ENCODE results near the gene EYS.

The EYS gene

GRCh38 chr6:64186592-64186991 is 1520.4 kb downstream of the EYS start:
- FAIRE-seq (no peak), DNase-seq (ENCODE audit: low spot score) (no peak)

GRCh38 chr6:64185621-64186020 is 1521.4 kb downstream of the EYS start:
- FAIRE-seq (no peak), DNase-seq (ENCODE audit: low spot score) (no peak)

- FAIRE-seq = no peak
- no peak for DNase-seq (ENCODE audit: low spot score)
These were observed 1531.7 kb downstream of the EYS start for GRCh38 chr6:64175296-64175695.

GRCh38 chr6:64170316-64170715 is 1536.7 kb downstream of the EYS start:
- FAIRE-seq = no peak
- no peak for DNase-seq (ENCODE audit: low spot score)

GRCh38 chr6:64160486-64160885 is 1546.5 kb downstream of the EYS start:
- FAIRE-seq (no peak), DNase-seq (ENCODE audit: low spot score) (no peak)

GRCh38 chr6:64155063-64155462 is 1552.0 kb downstream of the EYS start:
- FAIRE-seq (no peak), DNase-seq (ENCODE audit: low spot score) (no peak)

- DNase-seq (ENCODE audit: low spot score) (no peak), FAIRE-seq (no peak)
These were observed 1560.2 kb downstream of the EYS start for GRCh38 chr6:64146876-64147275.

GRCh38 chr6:64146094-64146493 is 1560.9 kb downstream of the EYS start:
- no peak for FAIRE-seq
- DNase-seq (ENCODE audit: low spot score) = no peak

GRCh38 chr6:64145658-64146057 is 1561.4 kb downstream of the EYS start:
- no peak for FAIRE-seq
- DNase-seq (ENCODE audit: low spot score) = no peak

GRCh38 chr6:64143101-64143500 is 1563.9 kb downstream of the EYS start:
- no peak for FAIRE-seq
- DNase-seq (ENCODE audit: low spot score) = no peak

- DNase-seq (ENCODE audit: low spot score) (no peak), FAIRE-seq (no peak)
These were observed 1565.3 kb downstream of the EYS start for GRCh38 chr6:64141680-64142079.

- FAIRE-seq = no peak
- no peak for DNase-seq (ENCODE audit: low spot score)
These were observed 1578.6 kb downstream of the EYS start for GRCh38 chr6:64128301-64129024.

- no peak for DNase-seq (ENCODE audit: low spot score)
- no peak for FAIRE-seq
These were observed 1583.0 kb downstream of the EYS start for GRCh38 chr6:64123761-64124633.

GRCh38 chr6:64122712-64123375 is 1584.2 kb downstream of the EYS start:
- no peak for DNase-seq (ENCODE audit: low spot score)
- no peak for FAIRE-seq

GRCh38 chr6:64121011-64121565 is 1585.9 kb downstream of the EYS start:
- no peak for DNase-seq (ENCODE audit: low spot score)
- no peak for FAIRE-seq

- FAIRE-seq (no peak), DNase-seq (ENCODE audit: low spot score) (no peak)
These were observed 1593.3 kb downstream of the EYS start for GRCh38 chr6:64113704-64114103.

GRCh38 chr6:64104051-64104450 is 1603.0 kb downstream of the EYS start:
- FAIRE-seq (no peak), DNase-seq (ENCODE audit: low spot score) (no peak)

GRCh38 chr6:64103480-64103879 is 1603.5 kb downstream of the EYS start:
- FAIRE-seq (no peak), DNase-seq (ENCODE audit: low spot score) (no peak)

- DNase-seq (ENCODE audit: low spot score) (no peak), FAIRE-seq (no peak)
These were observed 1606.2 kb downstream of the EYS start for GRCh38 chr6:64100702-64101303.

GRCh38 chr6:64090352-64090751 is 1616.7 kb downstream of the EYS start:
- FAIRE-seq = no peak
- DNase-seq (ENCODE audit: low spot score) = no peak

GRCh38 chr6:64085126-64085525 is 1621.9 kb downstream of the EYS start:
- FAIRE-seq (no peak), DNase-seq (ENCODE audit: low spot score) (no peak)
